ENCODE measurements around the gene MED12L. TPM values are rescaled to one million over a fixed set of nuclear protein-coding genes. Genes with fewer than 3 reads are reported as not detected.
A peak's percentile ranks its signal among the peaks of the same experiment; 100 is the strongest.

MED12L gene
- polyA plus RNA-seq, 1 of the 3 experiments (the other 2 are of a cell fraction), result 0.03 TPM

DNA sequence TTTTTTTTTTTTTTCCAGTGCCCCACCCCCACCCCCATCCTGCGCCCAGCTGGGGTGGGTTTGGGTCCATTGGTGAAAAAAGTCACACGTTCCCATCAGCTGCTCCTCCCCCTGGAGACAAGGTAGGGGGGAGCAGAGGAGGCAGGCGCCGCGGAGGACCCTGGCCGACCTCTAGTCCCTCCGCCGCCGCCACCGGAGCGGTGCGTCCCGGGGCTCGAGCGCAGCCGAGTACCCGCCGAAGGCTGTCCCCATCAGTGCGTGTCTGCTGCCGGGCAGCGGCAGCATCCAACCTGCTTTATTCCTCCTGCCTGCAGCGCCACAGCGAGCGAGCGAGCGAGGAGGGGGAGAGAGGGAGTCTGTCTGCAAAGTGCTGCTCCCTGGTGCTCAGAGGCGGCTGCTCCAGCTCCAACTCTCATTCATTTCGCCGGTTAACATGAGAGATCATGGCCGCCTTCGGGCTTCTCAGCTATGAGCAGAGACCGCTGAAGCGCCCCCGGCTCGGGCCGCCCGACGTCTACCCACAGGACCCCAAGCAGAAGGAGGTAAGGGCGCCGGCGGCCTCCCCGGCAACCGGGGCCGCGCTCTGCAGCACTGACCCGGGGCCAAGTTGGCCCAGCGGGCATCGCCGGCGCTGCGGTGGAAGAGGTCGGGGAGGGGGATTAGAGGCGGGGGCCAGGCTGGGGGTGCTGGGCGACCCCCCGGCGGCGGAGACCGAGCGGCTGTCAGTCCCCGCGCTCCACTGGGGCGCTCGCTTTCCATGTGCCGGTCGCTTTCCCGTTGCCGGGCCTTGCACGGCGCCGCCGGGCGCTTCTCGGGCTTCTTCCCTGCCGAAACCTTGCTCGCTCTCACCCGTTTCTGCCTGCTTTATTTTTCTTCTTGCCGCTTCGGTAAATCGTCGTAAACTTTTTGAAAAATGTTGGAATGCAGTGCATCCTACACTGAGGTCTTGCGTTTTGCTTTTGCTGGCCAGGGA lies 1.3 kb downstream of the MED12L start:
- Histone ChIP-seq H3K9me2 (no peaks in the 10 kb centered on the region), H3K4me3 (ENCODE audit: low read depth in 2 of 2, low read length in 1 of 2) (peak overlapping the region; percentile 57 to 65), H3K36me3 (replicated peaks in 1 of 2; ENCODE audit: control insufficient read depth in 1 of 2, insufficient read depth in 2 of 2, low read length in 1 of 2) (no peaks in the 10 kb centered on the region), H3K79me2 (ENCODE audit: insufficient read depth) (no peaks in the 10 kb centered on the region), H2AFZ (ENCODE audit: low read depth) (peak overlapping the region; percentile 87; the same call in 1 of the 2 replicates), H3K4me2 (peak overlapping the region; percentile 97), H3F3A (replicated peaks; ENCODE audit: insufficient read depth) (no peaks in the 10 kb centered on the region), H3K9ac (no peak overlapping the region), H3K27me3 (ENCODE audit: insufficient read depth) (peaks cover 78% of the 10 kb centered on the region), H4K20me1 (ENCODE audit: insufficient read depth) (no peaks in the 10 kb centered on the region), H3K4me1 (ENCODE audit: control insufficient read depth in 1 of 2, insufficient read depth in 2 of 2, low read depth in 1 of 2, low read length in 1 of 2) (peaks cover 0 to 5% of the 10 kb centered on the region in 2 experiments; a peak in 1 of 4 replicates), H3K27ac (ENCODE audit: low read depth in 2 of 2, low read length in 1 of 2) (no peak overlapping the region), H3K9me3 (no peaks in the 10 kb centered on the region)
- TF ChIP-seq, protein P1, sequence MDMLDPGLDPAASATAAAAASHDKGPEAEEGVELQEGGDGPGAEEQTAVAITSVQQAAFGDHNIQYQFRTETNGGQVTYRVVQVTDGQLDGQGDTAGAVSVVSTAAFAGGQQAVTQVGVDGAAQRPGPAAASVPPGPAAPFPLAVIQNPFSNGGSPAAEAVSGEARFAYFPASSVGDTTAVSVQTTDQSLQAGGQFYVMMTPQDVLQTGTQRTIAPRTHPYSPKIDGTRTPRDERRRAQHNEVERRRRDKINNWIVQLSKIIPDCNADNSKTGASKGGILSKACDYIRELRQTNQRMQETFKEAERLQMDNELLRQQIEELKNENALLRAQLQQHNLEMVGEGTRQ (IDR thresholded peaks at IDR 0.05; ENCODE audit: borderline replicate concordance, low read depth, low read length), result no peak
- TF ChIP-seq MXI1 (IDR thresholded peaks at IDR 0.05; ENCODE audit: low read depth, low read length) (peak; percentile 51; the same call in 1 of the 2 replicates), PBX3 (IDR thresholded peaks at IDR 0.05) (no peak), EZH2phosphoT487 (IDR thresholded peaks at IDR 0.05; ENCODE audit: borderline replicate concordance, low read depth) (peak; percentile 81; the same call in 1 of the 2 replicates), RCOR1 (IDR thresholded peaks at IDR 0.05; ENCODE audit: low read length) (no peak), RAD21 (IDR thresholded peaks at IDR 0.05; ENCODE audit: low read length) (peak; percentile 35), SIN3A (IDR thresholded peaks at IDR 0.05; ENCODE audit: borderline replicate concordance, low read depth, low read length) (no peak; the same call in 1 of the 2 replicates), SMC3 (IDR thresholded peaks at IDR 0.05; ENCODE audit: low read depth, low read length) (peak; percentile 52), FOXJ3 (CRISPR knock-in tag; IDR thresholded peaks at IDR 0.05) (no peak), CTCF (IDR thresholded peaks at IDR 0.05) (peak; percentile 57), YY1 (IDR thresholded peaks at IDR 0.05; ENCODE audit: low read depth) (peak; percentile 72; the same call in 1 of the 2 replicates), JUND (IDR thresholded peaks at IDR 0.05) (no peak), TCF12 (IDR thresholded peaks at IDR 0.05) (0 out of 2 replicates have a peak, but pooled peaks have one; percentile 9)
- DNase-seq, result peak; percentile 89
- POLR2A ChIA-PET, result interaction anchor here (0.9 to 1.4 kb wide), 2 partner anchors 324 to 383 kb away, joined by 3 to 4 read pairs; partner anchors contain the start of genes ERICH6 and SIAH2
- 7% methylated on average over 60 of the region's 81 CpGs for WGBS (ENCODE audit: low lambda C conversion rate)
- CTCF ChIA-PET, result interaction anchor here (0.6 to 2.8 kb wide), 21 partner anchors 8 to 365 kb away, joined by 3 to 15 read pairs (median 4); no protein-coding TSS in a partner anchor

All from SK-N-SH (cell line).